NCI-H1417 treated with DMSO at 0.1 percent for 48 hours (cell line): Measurements from ENCODE around the gene AMPH.

ENCODE experiments used
- DNase-seq: peaks from one replicate; lab custom pipeline; 2025; lab: John Stamatoyannopoulos, UW

The AMPH gene

GRCh38 chr7:38630720-38631673, at the start of gene AMPH:
AMPH (minus strand) TSS chr7:38631373; CDS start chr7:38631351, 22 bp downstream.
- peak; percentile 22 for DNase-seq

DNA sequence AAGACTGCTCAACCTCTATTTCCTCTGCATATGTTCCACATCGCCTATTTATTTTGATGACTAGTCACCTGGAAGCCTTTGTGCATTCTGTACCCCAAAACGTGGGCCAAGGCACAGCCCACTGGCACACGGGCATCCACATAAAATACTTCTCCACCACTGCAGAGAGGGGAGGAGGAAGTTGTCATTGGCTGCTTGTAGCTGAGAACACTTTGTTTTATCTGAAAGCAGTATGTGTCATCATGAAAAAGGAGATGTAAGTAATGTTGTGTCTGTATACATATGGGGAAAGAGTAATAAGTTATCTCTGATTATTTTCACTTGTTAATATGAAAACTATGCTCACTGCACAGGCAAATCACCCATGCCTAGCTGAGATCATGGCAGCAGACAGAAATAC, 48.2 kb upstream of the AMPH start:
- DNase-seq: no peak

DNA sequence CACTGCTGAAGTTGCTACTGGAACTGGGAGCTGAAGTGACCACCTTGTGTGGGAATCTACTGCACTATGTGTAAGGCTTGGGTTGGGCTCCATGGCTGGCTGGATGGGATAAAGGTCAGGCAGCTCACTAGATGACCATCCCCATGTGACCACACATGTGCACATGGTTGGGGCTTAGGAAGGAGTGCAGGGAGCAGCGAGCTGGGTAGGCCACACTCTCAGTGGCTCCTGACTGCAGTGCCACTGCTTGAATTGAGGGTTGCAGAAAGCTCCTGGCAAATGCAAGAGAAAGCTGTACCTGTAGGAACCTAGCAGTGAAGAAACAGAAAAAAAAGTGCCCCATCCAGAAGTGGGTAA, 47.5 kb upstream of the AMPH start:
- DNase-seq: no peak

GRCh38 chr7:38677981-38678697, 47.0 kb upstream of the AMPH start:
- no peak for DNase-seq

DNA sequence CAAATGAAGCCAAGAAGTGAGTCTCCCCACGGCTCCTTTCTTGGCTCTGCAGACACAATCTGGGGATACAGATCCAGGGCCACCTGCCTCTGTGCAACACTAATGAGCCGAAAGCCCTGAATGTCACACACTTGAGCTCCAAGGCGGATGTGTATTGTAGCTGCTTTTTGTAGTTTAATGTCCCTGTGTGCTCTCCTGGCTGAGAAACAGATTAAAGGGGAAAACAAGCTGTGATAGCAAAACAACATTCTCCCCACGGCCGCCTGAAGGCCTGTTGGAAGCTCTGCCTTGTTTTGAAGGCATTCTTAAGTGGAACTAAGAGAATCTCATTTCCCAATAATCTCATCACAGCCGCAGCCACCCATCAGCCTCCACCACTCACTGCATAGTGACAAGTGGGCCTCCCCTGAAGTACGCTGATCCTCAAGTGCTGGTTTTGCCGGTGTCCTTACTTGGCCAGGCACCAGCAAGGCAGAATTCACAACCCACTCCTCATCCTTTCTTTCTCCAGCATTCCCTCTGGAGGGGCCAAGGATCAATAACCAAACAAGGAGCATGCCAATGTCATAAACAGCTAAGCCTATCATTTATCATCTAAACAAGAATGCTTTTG, 44.4 kb upstream of the AMPH start:
- no peak for DNase-seq

DNA sequence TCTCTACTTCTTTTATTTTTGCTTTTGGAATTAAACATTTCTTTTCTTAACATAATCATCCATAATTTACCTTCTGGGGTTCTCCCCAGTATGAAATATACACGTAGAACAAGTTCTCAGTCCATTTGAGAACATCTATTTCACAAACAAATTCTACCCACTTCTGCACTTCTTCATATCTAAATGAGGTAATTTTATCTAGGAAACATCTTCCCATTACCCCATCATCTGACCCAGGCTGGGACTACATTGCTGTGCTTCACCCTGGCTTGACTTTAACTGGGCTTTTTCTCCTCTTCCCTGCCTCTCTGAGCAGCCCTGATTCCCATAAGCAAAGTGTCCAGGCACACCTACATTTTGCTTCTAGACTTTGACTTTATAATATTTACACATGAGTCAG, 43.3 kb upstream of the AMPH start:
- DNase-seq: no peak

DNA sequence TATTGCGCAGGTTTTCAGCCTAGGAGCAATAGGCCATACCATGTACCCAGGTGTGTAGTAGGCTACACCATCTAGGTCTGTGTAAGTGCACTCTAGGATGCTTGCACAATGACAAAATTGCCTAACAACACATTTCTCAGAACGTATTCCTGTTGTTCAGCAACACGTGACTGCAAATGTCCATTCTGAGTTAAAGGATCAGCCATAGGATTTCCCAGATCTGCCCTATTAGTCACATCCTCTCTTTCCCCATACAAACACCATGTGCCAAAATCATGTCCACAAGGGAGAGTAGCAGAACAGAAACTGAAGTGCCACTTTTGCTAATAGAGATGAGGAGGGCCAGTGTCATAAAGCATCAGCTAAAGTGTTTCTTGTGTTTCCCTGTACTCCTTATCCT, 42.6 kb upstream of the AMPH start:
- no peak for DNase-seq

GRCh38 chr7:38671911-38672905, 41.0 kb upstream of the AMPH start:
- DNase-seq: no peak

GRCh38 chr7:38669965-38670520, 38.9 kb upstream of the AMPH start:
- no peak for DNase-seq

GRCh38 chr7:38664972-38665371, 33.8 kb upstream of the AMPH start:
- no peak for DNase-seq

DNA sequence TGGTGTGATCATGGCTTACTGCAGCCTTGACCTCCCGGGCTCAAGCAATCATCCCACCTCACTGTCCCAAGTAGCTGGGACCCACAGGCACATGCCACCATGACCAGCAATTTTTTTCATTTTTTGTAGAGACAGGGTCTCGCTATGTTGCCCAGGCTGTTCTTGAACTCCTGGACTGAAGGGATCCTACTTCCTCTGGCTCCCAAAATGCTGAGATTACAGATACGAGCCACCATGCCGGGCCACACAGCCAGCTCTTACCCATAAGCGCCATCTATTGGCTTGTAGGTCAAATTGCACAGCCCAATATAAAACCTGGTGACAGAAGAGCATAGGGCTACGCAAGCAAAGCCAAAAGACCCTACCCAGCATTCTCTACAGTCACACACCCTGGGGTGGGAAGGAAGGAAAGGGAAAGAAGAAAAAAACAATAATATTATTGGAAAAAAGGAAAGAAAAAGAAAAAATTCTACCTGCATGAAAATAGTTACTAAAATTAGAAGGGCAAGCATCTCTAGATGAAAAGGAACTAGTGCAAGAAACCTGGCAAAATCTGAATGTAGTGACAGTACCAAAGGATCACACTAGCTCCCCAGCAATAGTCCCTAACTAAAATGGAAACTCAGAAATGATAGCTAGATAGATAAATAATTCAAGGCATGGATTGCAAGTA, 29.4 kb upstream of the AMPH start:
- no peak for DNase-seq

DNA sequence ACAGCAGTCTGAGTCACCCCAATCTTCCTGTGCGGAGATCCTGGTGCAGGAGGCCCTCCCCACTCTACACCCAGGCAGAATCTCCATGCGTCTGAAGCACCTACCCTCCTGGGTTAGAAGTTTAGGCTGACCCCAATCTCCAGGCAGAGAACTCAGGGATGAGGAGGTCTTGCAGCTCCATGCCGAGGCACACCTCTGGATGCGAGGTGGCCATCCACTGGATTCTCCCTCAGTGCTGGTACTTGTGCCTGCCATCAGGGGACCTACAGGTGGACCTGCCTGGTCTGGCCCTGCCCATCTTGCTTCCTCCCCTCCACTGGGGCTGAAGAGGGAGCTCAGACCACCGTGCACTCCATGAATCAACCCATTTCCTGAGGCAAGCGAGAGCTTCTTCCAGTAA, 28.8 kb upstream of the AMPH start:
- no peak for DNase-seq

GRCh38 chr7:38658921-38659320, 27.7 kb upstream of the AMPH start:
- DNase-seq: no peak

GRCh38 chr7:38656968-38657367, 25.8 kb upstream of the AMPH start:
- no peak for DNase-seq

DNA sequence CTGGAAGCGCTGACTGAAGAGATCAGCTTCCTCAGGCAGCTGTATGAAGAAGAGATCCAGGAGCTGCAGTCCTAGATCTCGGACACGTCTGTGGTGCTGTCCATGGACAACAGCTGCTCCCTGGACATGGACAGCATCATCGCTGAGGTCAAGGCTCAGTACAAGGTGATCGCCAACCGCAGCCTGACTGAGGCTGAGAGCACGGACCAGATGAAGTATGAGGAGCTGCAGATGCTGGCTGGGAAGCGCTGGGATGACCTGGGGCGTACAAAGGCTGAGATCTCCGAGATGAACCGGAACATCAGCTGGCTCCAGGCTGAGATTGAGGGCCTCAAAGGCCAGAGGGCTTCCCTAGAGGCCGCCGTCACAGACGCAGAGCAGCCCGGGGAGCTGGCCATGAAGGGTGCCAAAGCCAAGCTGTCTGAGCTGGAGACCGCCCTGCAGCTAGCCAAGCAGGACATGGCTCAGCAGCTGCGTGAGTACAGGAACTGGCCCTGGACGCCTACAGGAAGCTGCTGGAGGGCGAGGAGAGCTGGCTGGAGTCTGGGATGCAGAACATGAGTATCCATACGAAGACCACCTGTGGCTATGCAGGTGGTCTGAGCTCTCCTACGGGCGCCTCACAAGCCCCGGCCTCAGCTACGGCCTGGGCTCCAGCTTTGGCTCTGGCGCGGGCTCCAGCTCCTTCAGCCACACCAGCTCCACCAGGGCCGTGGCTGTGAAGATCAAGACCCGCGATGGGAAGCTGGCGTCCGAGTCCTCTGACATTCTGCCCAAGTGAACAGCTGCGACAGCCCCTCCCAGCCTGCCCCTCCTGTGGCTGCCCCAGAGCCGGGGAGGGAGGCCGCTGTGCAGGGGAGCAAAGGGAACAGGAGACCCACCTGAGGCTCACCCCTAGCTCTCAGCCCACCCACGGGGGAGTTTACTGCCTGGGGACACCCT, 24.9 kb upstream of the AMPH start:
- no peak for DNase-seq

GRCh38 chr7:38637957-38638356, 6.8 kb upstream of the AMPH start:
- no peak for DNase-seq

GRCh38 chr7:38632411-38632810, 1.2 kb upstream of the AMPH start:
- DNase-seq: no peak

DNA sequence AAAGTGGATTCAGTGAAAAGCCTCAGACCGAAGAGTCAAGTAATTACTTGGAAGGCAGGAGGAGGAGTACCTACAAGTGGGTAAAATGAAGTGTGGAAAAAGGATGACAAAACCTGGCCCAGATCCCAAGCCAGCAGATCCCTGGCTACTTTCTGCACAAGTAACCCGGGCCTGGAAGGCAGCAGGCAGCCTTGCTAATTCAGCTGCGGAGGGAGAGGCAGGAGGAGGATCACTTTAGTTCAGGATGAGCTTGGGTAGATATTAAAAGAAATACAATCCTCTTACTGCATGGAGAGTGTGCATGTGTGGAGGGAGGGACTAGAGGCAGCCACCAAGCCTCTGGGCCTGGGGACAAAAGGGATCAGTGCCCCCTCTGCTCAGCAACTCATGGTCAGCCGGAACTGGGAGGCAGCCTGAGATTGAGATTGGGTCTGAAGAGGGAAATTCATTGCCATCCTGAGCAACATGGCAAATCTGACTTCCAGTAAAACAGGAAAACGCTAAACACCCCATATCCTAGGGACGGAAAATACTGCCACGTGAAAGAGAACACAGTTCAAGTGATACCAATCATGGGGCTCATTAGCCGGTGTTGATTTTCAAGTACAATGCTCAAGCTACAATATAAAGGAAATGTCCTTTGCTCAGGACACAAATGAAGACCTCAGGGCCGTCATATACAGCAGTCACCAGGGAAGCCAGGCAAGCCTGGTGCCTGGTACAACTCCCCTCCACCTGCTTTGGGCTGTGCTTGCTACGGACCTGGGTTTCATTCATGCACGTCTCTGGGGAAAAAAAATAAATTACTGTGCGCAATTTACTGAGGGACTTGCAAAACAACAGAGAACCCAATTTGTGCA, 1.3 kb downstream of the AMPH start:
- no peak for DNase-seq
